ENCODE data around the gene SERGEF. TPM values are rescaled to one million over a fixed set of nuclear protein-coding genes. Genes with fewer than 3 reads are reported as not detected.

SERGEF gene
- total RNA-seq, 2 donors from 2014 or later, result 23.2 to 36.2 TPM

- no peak for DNase-seq
- no peak overlapping the region for H3K27ac ChIP-seq
- H3K36me3 ChIP-seq, result no peaks in the 10 kb centered on the region
- H3K4me3 ChIP-seq, result no peak overlapping the region
- H3K4me1 ChIP-seq, result no peaks in the 10 kb centered on the region
- H3K27me3 ChIP-seq, result no peaks in the 10 kb centered on the region
- no peak overlapping the region for H3K9ac ChIP-seq (ENCODE audit: low read depth in 2 of 2, low read length in 2 of 2)
- H3K9me3 ChIP-seq, result no peaks in the 10 kb centered on the region
- TF ChIP-seq CTCF (IDR thresholded peaks at IDR 0.05), result no peak
- intact Hi-C loops (cut with DNase I), result no loop called here
Measured at GRCh38 chr11:17747131-17747955, 265.5 kb downstream of the SERGEF start.

DNA sequence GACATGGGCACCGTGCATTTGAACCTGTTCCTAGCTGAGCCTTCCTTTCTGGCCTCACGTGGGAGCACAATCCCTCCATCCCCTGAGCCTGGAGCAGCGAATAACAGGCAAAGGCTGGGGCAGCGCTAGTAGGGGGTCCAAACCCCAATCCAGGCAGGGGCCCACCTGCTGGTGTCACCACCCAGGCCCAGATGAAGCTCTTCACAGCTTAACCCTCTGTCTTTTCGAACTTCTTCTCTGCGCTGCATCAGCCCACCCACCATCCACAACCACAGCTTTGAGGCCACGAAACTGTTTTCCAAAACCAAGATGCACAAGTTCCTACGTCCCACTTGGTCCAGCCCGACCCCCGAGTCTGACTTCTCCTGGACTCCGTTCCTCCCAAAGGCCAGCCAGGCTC lies 266.8 kb downstream of the SERGEF start:
- H3K27me3 ChIP-seq, result no peaks in the 10 kb centered on the region
- no peaks in the 10 kb centered on the region for H3K9me3 ChIP-seq
- H3K4me3 ChIP-seq, result no peak overlapping the region
- H3K9ac ChIP-seq (ENCODE audit: low read depth in 2 of 2, low read length in 2 of 2), result no peak overlapping the region
- H3K27ac ChIP-seq, result no peak overlapping the region
- DNase-seq, result no peak
- TF ChIP-seq CTCF (IDR thresholded peaks at IDR 0.05), result no peak
- no peaks in the 10 kb centered on the region for H3K36me3 ChIP-seq
- H3K4me1 ChIP-seq, result no peaks in the 10 kb centered on the region
- intact Hi-C loops (cut with DNase I), result no loop called here

- no peak overlapping the region for H3K4me3 ChIP-seq
- no peak overlapping the region for H3K9ac ChIP-seq (ENCODE audit: low read depth in 2 of 2, low read length in 2 of 2)
- no peak for DNase-seq
- no peaks in the 10 kb centered on the region for H3K4me1 ChIP-seq
- H3K27me3 ChIP-seq, result no peaks in the 10 kb centered on the region
- intact Hi-C loops (cut with DNase I), result no loop called here
- H3K9me3 ChIP-seq, result no peaks in the 10 kb centered on the region
- no peak overlapping the region for H3K27ac ChIP-seq
- no peaks in the 10 kb centered on the region for H3K36me3 ChIP-seq
- TF ChIP-seq CTCF (IDR thresholded peaks at IDR 0.05), result no peak
Measured at GRCh38 chr11:17745023-17745772, 267.6 kb downstream of the SERGEF start.

DNA sequence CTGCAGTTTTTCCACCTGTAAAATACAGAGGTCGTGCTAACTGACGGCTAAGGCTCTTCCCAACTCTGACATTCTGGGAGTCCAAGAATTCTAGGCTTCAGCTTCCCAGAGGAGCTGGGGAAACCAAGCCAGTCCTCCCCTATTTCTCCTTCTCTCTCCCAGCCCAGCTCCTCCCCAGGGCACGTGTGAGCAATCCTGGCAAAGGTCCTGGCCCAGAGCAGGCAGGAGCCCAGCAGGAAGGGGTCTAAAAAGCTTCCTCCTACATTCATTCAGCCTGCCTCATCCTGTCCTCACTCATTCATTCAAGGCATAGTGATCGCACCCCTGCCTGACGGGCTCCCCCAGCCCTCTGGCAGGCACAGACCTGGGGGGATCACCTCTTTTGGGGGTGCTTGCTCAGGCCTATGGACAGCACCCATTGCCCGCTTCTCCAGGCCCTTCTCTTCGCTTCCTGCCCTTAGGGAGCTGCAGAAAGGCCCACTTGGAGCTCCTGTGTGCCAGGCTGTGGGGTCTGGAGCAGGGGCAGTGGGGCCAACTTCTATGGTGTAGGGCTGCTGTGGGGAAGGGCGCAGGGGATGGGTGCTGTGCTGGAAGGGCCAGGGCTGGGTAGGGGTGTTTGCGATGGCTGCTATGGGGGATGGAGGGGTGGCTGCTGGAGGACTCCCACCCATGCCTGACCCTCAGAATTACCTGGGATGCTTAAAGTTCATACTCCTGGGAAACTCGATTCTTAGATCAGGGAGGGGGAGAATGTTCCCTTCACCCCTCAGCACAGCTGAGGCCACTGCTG lies 268.5 kb downstream of the SERGEF start:
- no peaks in the 10 kb centered on the region for H3K27me3 ChIP-seq
- H3K4me3 ChIP-seq, result no peak overlapping the region
- no peak for TF ChIP-seq CTCF (IDR thresholded peaks at IDR 0.05)
- no peak for DNase-seq
- no peak overlapping the region for H3K9ac ChIP-seq (ENCODE audit: low read depth in 2 of 2, low read length in 2 of 2)
- H3K4me1 ChIP-seq, result no peaks in the 10 kb centered on the region
- no peak overlapping the region for H3K27ac ChIP-seq
- no peaks in the 10 kb centered on the region for H3K36me3 ChIP-seq
- no peaks in the 10 kb centered on the region for H3K9me3 ChIP-seq
- intact Hi-C loops (cut with DNase I), result no loop called here

DNA sequence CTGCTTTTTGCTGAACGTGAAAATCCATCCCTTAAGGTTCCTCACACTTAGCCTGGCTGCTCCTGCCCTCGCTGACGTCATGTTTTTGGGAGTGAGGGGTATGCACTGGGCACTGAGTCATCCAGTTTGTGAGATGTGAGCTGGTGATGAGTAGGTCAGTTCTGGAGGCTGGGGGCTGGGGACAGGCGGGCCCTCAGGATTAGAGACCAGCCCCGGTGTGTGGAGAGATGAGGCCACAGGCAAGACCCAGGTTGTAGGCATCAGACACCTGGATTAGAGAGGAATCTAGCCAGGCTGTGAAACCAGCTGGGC lies 269.1 kb downstream of the SERGEF start:
- Histone ChIP-seq H3K4me1 (no peaks in the 10 kb centered on the region), H3K27me3 (no peaks in the 10 kb centered on the region), H3K27ac (no peak overlapping the region), H3K4me3 (no peak overlapping the region), H3K9me3 (no peaks in the 10 kb centered on the region), H3K9ac (ENCODE audit: low read depth in 2 of 2, low read length in 2 of 2) (no peak overlapping the region), H3K36me3 (no peaks in the 10 kb centered on the region)
- intact Hi-C loops (cut with DNase I), result no loop called here
- no peak for TF ChIP-seq CTCF (IDR thresholded peaks at IDR 0.05)
- DNase-seq, result no peak
